ENCODE measurements around the gene LITAF. TPM values are rescaled to one million over a fixed set of nuclear protein-coding genes. Genes with fewer than 3 reads are reported as not detected.

Gene LITAF
- total RNA-seq, 1 donor from 2014 or later: 281 TPM

DNA sequence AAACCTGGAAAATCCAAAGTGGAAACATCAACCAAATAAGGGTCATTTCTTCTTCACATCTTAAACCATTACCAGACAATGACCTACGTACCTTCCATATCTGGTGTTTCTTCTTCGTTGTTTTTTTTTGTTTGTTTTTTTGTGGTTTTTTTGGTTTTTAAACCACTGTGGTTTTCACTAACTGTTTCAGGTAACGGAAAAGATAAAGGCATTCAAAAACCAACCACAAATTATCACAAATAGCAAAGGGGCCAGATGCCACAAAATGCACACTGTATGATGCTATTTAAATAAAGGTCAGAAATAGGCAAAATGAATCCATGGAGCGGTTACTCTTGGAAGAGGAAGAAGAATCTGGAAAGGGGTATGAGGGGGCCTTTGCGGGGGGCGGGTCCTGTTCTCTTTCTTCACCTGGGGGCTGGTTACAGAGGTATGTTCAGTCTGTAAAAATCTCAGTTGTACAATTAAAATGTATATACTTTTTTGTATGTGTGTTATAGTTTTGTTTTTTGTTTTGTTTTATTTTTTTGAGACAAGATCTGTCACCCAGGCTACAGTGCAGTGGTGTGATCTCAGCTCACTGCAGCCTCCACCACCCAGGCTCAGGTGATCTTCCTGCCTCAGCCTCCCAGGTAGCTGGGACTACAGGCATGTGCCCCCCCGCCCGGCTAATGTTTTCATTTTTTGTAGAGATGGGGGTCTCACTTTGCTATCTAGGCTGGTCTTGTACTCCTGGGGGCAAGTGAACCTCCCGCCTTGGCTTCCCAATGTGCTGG is 29.6 kb downstream of the LITAF start:
- Histone ChIP-seq H3K9me3 (peaks cover 4% of the 10 kb centered on the region), H3K27ac (no peak overlapping the region), H3K36me3 (peaks cover 56% of the 10 kb centered on the region), H3K4me3 (no peak overlapping the region), H3K27me3 (ENCODE audit: low read depth) (no peaks in the 10 kb centered on the region), H3K4me1 (peaks cover 54% of the 10 kb centered on the region)
- TF ChIP-seq, protein P1, sequence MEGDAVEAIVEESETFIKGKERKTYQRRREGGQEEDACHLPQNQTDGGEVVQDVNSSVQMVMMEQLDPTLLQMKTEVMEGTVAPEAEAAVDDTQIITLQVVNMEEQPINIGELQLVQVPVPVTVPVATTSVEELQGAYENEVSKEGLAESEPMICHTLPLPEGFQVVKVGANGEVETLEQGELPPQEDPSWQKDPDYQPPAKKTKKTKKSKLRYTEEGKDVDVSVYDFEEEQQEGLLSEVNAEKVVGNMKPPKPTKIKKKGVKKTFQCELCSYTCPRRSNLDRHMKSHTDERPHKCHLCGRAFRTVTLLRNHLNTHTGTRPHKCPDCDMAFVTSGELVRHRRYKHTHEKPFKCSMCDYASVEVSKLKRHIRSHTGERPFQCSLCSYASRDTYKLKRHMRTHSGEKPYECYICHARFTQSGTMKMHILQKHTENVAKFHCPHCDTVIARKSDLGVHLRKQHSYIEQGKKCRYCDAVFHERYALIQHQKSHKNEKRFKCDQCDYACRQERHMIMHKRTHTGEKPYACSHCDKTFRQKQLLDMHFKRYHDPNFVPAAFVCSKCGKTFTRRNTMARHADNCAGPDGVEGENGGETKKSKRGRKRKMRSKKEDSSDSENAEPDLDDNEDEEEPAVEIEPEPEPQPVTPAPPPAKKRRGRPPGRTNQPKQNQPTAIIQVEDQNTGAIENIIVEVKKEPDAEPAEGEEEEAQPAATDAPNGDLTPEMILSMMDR (IDR thresholded peaks at IDR 0.05): no peak
- no peak for ATAC-seq
- intact Hi-C loops (cut with DNase I): no loop called here
- DNase-seq: no peak

DNA sequence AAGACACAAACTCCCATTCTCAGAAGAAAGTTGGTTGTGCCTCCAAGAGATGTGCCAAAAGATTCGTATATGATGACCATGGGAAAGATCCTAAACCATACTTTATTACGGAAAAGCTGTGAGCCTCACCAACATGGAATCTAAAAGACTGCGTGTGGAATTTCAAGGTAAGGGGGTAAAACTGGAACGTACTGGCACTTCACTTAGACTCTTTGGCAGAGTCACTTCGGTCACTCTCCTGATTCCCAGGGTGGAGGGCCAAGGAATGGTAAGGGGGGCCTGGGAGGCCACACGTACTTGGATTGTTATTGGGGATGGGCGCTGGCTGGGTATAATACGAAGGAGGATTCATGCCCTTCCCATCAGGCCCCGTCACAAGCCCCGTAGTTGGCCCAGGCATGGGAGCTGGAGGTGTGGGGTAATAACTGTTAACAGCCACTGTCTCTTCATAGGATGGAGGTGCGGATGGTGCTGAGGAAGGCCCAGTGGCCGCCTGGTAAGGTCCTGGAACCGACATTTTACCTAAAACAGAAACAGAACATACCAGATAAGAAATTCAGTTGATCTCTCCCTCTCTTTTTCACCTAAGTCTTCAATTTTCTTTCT is 30.4 kb downstream of the LITAF start:
- H3K4me3 ChIP-seq: no peak overlapping the region
- peaks cover 62% of the 10 kb centered on the region for H3K36me3 ChIP-seq
- TF ChIP-seq, protein P1 (IDR thresholded peaks at IDR 0.05): no peak
- ATAC-seq: no peak
- no peak overlapping the region for H3K27ac ChIP-seq
- intact Hi-C loops (cut with DNase I): no loop called here
- H3K27me3 ChIP-seq (ENCODE audit: low read depth): no peaks in the 10 kb centered on the region
- no peak for DNase-seq
- H3K9me3 ChIP-seq: peaks cover 4% of the 10 kb centered on the region
- H3K4me1 ChIP-seq: peaks cover 54% of the 10 kb centered on the region

DNA sequence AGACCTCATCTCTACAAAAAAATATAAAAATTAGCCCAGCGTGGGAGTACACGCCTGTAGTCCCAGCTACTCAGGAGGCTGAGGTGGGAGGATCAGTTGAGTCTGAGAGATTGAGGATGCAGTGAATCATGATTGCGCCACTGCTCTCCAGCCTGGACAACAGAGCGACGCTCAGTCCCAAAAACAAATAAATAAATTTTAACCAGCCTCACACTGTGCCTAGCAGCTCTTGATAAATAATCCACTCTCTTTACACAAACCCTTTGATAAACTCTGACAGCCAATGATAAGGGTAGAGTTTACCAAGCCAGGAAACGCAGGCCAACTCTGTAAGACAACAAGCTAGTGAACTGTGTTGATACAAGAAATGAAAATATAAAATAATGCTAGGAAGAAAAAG is 32.7 kb downstream of the LITAF start:
- H3K27ac ChIP-seq: no peak overlapping the region
- peaks cover 51% of the 10 kb centered on the region for H3K4me1 ChIP-seq
- no peak overlapping the region for H3K4me3 ChIP-seq
- DNase-seq (no peak), ATAC-seq (no peak)
- TF ChIP-seq, protein P1 (IDR thresholded peaks at IDR 0.05): no peak
- H3K9me3 ChIP-seq: peaks cover 4% of the 10 kb centered on the region
- peaks cover 78% of the 10 kb centered on the region for H3K36me3 ChIP-seq
- no peaks in the 10 kb centered on the region for H3K27me3 ChIP-seq (ENCODE audit: low read depth)
- intact Hi-C loops (cut with DNase I): no loop called here

DNA sequence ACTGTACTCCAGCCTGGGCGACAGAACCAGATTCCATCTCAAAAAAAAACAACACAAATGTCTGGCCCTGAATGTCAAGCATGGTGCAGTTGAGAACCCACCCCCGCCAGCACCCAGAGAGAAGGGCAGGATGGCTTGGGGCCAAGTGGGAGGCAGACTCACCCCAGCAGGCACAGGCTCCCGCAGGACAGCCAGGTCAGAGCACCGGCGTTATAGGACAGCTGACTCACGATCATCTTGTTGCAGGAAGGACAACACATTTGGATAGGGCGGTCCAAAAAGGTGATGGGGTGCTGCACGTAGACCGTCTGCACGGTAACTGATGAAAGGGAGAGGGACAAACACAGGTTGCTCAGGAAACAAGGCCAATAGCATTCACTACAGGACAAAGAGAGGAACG is 33.3 kb downstream of the LITAF start:
- Histone ChIP-seq H3K9me3 (peaks cover 4% of the 10 kb centered on the region), H3K36me3 (peaks cover 82% of the 10 kb centered on the region), H3K27ac (no peak overlapping the region), H3K4me1 (peaks cover 51% of the 10 kb centered on the region), H3K4me3 (no peak overlapping the region), H3K27me3 (ENCODE audit: low read depth) (no peaks in the 10 kb centered on the region)
- DNase-seq (no peak), ATAC-seq (no peak)
- TF ChIP-seq, protein P1 (IDR thresholded peaks at IDR 0.05): no peak
- intact Hi-C loops (cut with DNase I): no loop called here

DNA sequence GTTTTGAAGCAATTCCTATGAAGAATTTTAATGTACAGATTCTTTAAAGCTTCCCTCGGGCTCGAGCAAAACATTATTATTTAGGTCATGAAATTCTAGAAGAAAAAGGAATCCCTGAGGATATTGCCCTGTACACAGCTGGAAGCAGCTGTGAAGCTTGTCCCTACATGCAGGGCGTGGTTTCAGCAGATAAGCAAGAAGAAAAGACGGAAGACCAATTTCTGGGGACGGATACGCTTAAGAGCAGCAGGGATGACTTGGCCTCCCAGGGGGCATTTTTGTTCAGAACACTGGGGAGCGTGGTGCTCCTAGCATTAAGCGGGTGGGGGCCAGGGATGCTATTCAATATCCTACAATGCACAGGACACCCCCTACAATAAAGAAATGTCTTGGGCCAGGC is 34.3 kb downstream of the LITAF start:
- H3K4me1 ChIP-seq: peaks cover 41% of the 10 kb centered on the region
- ATAC-seq (no peak), DNase-seq (no peak)
- H3K4me3 ChIP-seq: no peak overlapping the region
- peaks cover 92% of the 10 kb centered on the region for H3K36me3 ChIP-seq
- intact Hi-C loops (cut with DNase I): no loop called here
- H3K9me3 ChIP-seq: peaks cover 4% of the 10 kb centered on the region
- H3K27ac ChIP-seq: no peak overlapping the region
- TF ChIP-seq, protein P1 (IDR thresholded peaks at IDR 0.05): no peak
- H3K27me3 ChIP-seq (ENCODE audit: low read depth): no peaks in the 10 kb centered on the region

Measured in lower lobe of right lung (tissue), 2 donors.